HG03558 (cell line): ENCODE measurements around the gene PCDHGB2.
A peak's percentile ranks its signal among the peaks of the same experiment; 100 is the strongest.
"Not testable (repeated sequence)": the region's sequence is repeated elsewhere in the genome, so short reads cannot be mapped to it uniquely, and the experiment has no call there.

Source experiments
- ATAC-seq: cut with Tn5 transposase; IDR thresholded peaks from one replicate; pipeline ENCODE4 v1.9.1; 2021; ENCODE audit warnings: moderate number of reproducible peaks; ENCODE audit not compliant: unreplicated experiment; ENCODE audit errors: extremely low read depth

PCDHGB2 gene

GRCh38 chr5:141359790-141360426, at the start of gene PCDHGB2:
Gene PCDHGB2, plus strand, starts transcription at chr5:141359994. Its CDS starts 142 bp downstream, at chr5:141360136.
- ATAC-seq, result no peak

- ATAC-seq, result no peak
These were observed 46.1 kb upstream of the PCDHGB2 start for GRCh38 chr5:141313711-141314110.

GRCh38 chr5:141316963-141317362, 42.8 kb upstream of the PCDHGB2 start:
- not testable (repeated sequence) for ATAC-seq

- no peak for ATAC-seq
These were observed 40.6 kb upstream of the PCDHGB2 start for GRCh38 chr5:141319202-141319601.

GRCh38 chr5:141319699-141320098, 40.1 kb upstream of the PCDHGB2 start:
- no peak for ATAC-seq

- ATAC-seq, result peak; percentile 91
These were observed 39.3 kb upstream of the PCDHGB2 start, which contains the start of gene TAF7 for GRCh38 chr5:141320225-141321169. Gene TAF7, minus strand, starts transcription at chr5:141320784. Its CDS starts 740 bp downstream, at chr5:141320044.

GRCh38 chr5:141322261-141322660, 37.5 kb upstream of the PCDHGB2 start:
- no peak for ATAC-seq

- ATAC-seq, result no peak
These were observed 33.5 kb upstream of the PCDHGB2 start for GRCh38 chr5:141326088-141326854.

GRCh38 chr5:141328231-141328630, 31.6 kb upstream of the PCDHGB2 start:
- no peak for ATAC-seq

- ATAC-seq, result no peak
These were observed 29.3 kb upstream of the PCDHGB2 start, which contains the start of gene PCDHGA1 for GRCh38 chr5:141330299-141331080. Gene PCDHGA1, plus strand, starts transcription at chr5:141330514.

- ATAC-seq, result not testable (repeated sequence)
These were observed 27.2 kb upstream of the PCDHGB2 start for GRCh38 chr5:141332571-141332970.

- ATAC-seq, result no peak
These were observed 21.1 kb upstream of the PCDHGB2 start, which contains the start of gene PCDHGA2 for GRCh38 chr5:141338538-141339306. Gene PCDHGA2, plus strand, starts transcription at chr5:141338760.

- ATAC-seq, result not testable (repeated sequence)
These were observed 18.9 kb upstream of the PCDHGB2 start for GRCh38 chr5:141340781-141341354.

- no peak for ATAC-seq
These were observed 17.0 kb upstream of the PCDHGB2 start for GRCh38 chr5:141342773-141343172.

- no peak for ATAC-seq
These were observed 16.4 kb upstream of the PCDHGB2 start, which contains the start of gene PCDHGA3 for GRCh38 chr5:141343242-141343952. Gene PCDHGA3, plus strand, starts transcription at chr5:141343829. Its CDS starts 205 bp downstream, at chr5:141344034.

GRCh38 chr5:141343953-141344463, 15.8 kb upstream of the PCDHGB2 start:
- no peak for ATAC-seq

GRCh38 chr5:141345327-141345726, 14.5 kb upstream of the PCDHGB2 start:
- ATAC-seq, result no peak
